ENCODE measurements around the gene HOATZ. TPM values are rescaled to one million over a fixed set of nuclear protein-coding genes. Genes with fewer than 3 reads are reported as not detected.

The HOATZ gene
- total and polyA plus RNA-seq, 2 of the 13 experiments (the other 11 are each of a cell fraction or from before 2014, with no cell fraction given): not detected

GRCh38 chr11:111494040-111494439 is 20.5 kb upstream of the HOATZ start:
- Histone ChIP-seq H3K79me2 (ENCODE audit: insufficient read depth, low read length) (no peaks in the 10 kb centered on the region), H4K20me1 (ENCODE audit: insufficient read depth, low read length) (no peaks in the 10 kb centered on the region), H3K4me2 (ENCODE audit: low read depth, low read length) (no peak overlapping the region), H3K9me3 (ENCODE audit: low read length) (no peaks in the 10 kb centered on the region), H3K9ac (ENCODE audit: insufficient read depth, low read depth, low read length) (no peak overlapping the region), H3K4me3 (replicated peaks in 1 of 3; ENCODE audit: insufficient read depth in 1 of 3, low read depth in 2 of 3, low read length in 3 of 3) (no peak overlapping the region), H2AFZ (ENCODE audit: low read length) (no peak overlapping the region), H3K27ac (ENCODE audit: extremely low read length, insufficient read depth, low read length) (no peak overlapping the region), H3K36me3 (replicated peaks in 1 of 2; ENCODE audit: control insufficient read depth in 1 of 2, insufficient read depth in 2 of 2, low read length in 2 of 2) (no peaks in the 10 kb centered on the region), H3K27me3 (ENCODE audit: control insufficient read depth in 1 of 2, insufficient read depth in 2 of 2, low read length in 2 of 2) (0 out of 5 replicates have a peak, but pooled peaks cover 0 to 5% of the 10 kb centered on the region in 2 experiments), H3K4me1 (ENCODE audit: insufficient read depth, low read length) (no peaks in the 10 kb centered on the region)
- TF ChIP-seq, protein P1, sequence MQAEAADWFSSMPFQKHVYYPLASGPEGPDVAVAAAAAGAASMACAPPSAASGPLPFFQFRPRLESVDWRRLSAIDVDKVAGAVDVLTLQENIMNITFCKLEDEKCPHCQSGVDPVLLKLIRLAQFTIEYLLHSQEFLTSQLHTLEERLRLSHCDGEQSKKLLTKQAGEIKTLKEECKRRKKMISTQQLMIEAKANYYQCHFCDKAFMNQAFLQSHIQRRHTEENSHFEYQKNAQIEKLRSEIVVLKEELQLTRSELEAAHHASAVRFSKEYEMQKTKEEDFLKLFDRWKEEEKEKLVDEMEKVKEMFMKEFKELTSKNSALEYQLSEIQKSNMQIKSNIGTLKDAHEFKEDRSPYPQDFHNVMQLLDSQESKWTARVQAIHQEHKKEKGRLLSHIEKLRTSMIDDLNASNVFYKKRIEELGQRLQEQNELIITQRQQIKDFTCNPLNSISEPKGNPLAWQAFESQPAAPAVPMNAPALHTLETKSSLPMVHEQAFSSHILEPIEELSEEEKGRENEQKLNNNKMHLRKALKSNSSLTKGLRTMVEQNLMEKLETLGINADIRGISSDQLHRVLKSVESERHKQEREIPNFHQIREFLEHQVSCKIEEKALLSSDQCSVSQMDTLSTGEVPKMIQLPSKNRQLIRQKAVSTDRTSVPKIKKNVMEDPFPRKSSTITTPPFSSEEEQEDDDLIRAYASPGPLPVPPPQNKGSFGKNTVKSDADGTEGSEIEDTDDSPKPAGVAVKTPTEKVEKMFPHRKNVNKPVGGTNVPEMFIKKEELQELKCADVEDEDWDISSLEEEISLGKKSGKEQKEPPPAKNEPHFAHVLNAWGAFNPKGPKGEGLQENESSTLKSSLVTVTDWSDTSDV (CRISPR knock-in tag; IDR thresholded peaks at IDR 0.05): no peak
- TF ChIP-seq, protein P2, sequence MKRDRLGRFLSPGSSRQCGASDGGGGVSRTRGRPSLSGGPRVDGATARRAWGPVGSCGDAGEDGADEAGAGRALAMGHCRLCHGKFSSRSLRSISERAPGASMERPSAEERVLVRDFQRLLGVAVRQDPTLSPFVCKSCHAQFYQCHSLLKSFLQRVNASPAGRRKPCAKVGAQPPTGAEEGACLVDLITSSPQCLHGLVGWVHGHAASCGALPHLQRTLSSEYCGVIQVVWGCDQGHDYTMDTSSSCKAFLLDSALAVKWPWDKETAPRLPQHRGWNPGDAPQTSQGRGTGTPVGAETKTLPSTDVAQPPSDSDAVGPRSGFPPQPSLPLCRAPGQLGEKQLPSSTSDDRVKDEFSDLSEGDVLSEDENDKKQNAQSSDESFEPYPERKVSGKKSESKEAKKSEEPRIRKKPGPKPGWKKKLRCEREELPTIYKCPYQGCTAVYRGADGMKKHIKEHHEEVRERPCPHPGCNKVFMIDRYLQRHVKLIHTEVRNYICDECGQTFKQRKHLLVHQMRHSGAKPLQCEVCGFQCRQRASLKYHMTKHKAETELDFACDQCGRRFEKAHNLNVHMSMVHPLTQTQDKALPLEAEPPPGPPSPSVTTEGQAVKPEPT (CRISPR knock-in tag; IDR thresholded peaks at IDR 0.05; ENCODE audit: low read depth): no peak
- no peak for TF ChIP-seq FOXA3 (CRISPR knock-in tag; IDR thresholded peaks at IDR 0.05)
- no peak for TF ChIP-seq GFI1 (CRISPR knock-in tag; IDR thresholded peaks at IDR 0.05; ENCODE audit: borderline replicate concordance)
- intact Hi-C loops (cut with micrococcal nuclease; ENCODE audit: unreplicated experiment): no loop called here
- ATAC-seq (no peak), FAIRE-seq (no peak), DNase-seq (ENCODE audit: low spot score) (no peak)
- CTCF ChIA-PET (ENCODE audit: low intra/inter-chr PET ratio, low total read pairs): no interaction called here
- POLR2A ChIA-PET: no interaction called here
- in situ Hi-C loops (cut with HindIII; ENCODE audit: extremely low pct_ligation_motif_present, low pct_unique_long_range_greater_than_20kb): no loop called here
- WGBS (ENCODE audit: low lambda C conversion rate): 0% methylated on average over 1 of the region's 1 CpG
- BruUV-seq (replicated peaks): no TSS peak
